ENCODE results near the gene MAPKAPK3. TPM values are rescaled to one million over a fixed set of nuclear protein-coding genes. Genes with fewer than 3 reads are reported as not detected.

Gene MAPKAPK3
- total RNA-seq, result 40.5 and 43.0 TPM in 2 replicates
- polyA plus RNA-seq, result 40.9 and 43.1 TPM in 2 replicates

DNA sequence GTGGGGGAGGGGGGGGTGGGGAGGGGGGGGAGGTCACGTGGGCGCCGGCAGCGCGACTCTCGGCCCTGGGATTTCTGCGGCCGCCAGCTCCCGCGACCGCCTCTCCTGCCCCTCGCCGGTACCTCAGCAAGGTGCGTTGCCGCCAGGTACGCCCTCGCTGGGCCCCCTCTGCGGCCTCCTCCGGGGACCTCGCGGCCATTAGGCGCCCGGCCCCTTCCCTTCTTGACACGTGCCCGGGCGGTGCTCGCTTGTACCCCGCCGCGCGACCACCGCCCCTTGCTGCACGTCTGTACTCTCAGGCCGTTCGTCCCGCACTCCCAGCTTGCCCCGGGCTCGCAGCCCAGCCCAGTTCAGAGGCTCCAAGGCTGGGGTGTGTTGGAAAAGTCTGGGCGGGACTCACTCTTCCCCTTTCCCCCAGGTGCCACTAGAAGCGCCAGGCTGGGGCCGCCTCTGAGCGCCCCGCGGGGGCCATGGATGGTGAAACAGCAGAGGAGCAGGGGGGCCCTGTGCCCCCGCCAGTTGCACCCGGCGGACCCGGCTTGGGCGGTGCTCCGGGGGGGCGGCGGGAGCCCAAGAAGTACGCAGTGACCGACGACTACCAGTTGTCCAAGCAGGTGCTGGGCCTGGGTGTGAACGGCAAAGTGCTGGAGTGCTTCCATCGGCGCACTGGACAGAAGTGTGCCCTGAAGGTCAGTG, at the start of gene MAPKAPK3:
Gene MAPKAPK3 (plus strand): TSS at position 56 of the 696 bp plus-strand sequence. CDS start 415 bp downstream, at position 471.
- WGBS (ENCODE audit: low lambda C conversion rate, missing lambda C conversion rate), result 2% methylated on average over 42 of the region's 58 CpGs
- Histone ChIP-seq H3K4me1 (ENCODE audit: insufficient read depth) (peaks cover 26% of the 10 kb centered on the region), H3K4me2 (peak within 1 kb of the TSS; percentile 93), H3K27me3 (no peaks in the 10 kb centered on the region), H3K36me3 (replicated peaks; ENCODE audit: insufficient read depth, low read depth) (no peaks in the 10 kb centered on the region), H4K20me1 (ENCODE audit: insufficient read depth, poor library complexity, severe bottlenecking) (no peaks in the 10 kb centered on the region), H3K9me2 (replicated peaks; ENCODE audit: insufficient read depth) (no peaks in the 10 kb centered on the region), H3K4me3 (peak within 1 kb of the TSS; percentile 80), H2AFZ (peak within 1 kb of the TSS; percentile 86), H3K9me3 (ENCODE audit: low read depth) (no peaks in the 10 kb centered on the region), H3K27ac (peak within 1 kb of the TSS; percentile 98), H3K79me2 (peaks cover 35% of the 10 kb centered on the region)
- peak; percentile 83 for DNase-seq (ENCODE audit: low spot score)
- TF ChIP-seq, protein P1, sequence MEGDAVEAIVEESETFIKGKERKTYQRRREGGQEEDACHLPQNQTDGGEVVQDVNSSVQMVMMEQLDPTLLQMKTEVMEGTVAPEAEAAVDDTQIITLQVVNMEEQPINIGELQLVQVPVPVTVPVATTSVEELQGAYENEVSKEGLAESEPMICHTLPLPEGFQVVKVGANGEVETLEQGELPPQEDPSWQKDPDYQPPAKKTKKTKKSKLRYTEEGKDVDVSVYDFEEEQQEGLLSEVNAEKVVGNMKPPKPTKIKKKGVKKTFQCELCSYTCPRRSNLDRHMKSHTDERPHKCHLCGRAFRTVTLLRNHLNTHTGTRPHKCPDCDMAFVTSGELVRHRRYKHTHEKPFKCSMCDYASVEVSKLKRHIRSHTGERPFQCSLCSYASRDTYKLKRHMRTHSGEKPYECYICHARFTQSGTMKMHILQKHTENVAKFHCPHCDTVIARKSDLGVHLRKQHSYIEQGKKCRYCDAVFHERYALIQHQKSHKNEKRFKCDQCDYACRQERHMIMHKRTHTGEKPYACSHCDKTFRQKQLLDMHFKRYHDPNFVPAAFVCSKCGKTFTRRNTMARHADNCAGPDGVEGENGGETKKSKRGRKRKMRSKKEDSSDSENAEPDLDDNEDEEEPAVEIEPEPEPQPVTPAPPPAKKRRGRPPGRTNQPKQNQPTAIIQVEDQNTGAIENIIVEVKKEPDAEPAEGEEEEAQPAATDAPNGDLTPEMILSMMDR (IDR thresholded peaks at IDR 0.05; ENCODE audit: poor library complexity), result no peak
- TF ChIP-seq EZH2 (IDR thresholded peaks at IDR 0.05; ENCODE audit: borderline replicate concordance) (no peak), EZH2phosphoT487 (IDR thresholded peaks at IDR 0.05; ENCODE audit: low read depth, severe bottlenecking, unreplicated experiment) (no peak)

DNA sequence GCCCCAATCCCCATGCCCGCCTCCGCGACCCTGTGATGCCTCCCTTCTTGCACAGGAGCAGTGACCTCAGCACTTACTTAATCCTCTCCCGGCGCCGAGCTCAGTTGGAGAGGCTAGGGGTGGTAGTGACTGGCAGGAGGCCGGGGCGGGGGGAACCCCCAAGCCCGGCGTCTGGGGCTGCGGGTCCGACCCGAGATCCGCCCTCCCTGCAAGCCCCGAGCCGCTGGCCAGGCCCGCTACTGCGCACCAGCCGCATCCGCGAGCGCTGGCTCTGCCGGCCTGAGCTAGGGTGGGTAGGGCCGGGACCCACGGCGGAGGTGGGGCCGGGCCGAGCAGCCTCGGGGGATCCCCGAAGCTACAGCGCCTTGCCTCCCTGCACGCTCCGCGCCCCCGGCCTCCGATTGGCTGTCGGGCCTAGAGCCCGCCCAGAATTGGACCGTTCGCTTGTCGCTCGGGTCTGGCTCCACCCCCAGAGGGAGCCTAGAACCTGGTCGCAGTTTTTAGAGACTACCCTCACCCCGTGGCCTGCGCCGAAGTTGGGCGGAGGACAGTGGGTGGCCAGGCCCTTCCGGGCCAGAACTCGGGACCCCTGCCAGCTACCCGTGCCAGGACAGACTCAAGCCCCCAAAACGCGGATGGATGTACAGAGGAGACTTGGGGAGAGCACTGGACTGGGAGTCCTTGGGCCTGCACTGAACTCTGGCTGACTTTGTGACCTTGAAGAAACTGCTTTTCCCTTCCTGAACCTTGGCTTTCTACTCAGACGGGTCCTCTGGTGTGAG, 49.4 kb upstream of the MAPKAPK3 start, which contains the start of gene C3orf18:
Gene C3orf18 (minus strand): TSS at position 362 of the 782 bp plus-strand sequence. CDS start 2,048 bp downstream, outside the sequence.
- 6% methylated on average over 34 of the region's 53 CpGs for WGBS (ENCODE audit: low lambda C conversion rate, missing lambda C conversion rate)
- Histone ChIP-seq H3K79me2 (peaks cover 10% of the 10 kb centered on the region), H2AFZ (peak within 1 kb of the TSS; percentile 89), H3K27ac (peak within 1 kb of the TSS; percentile 97), H3K27me3 (no peaks in the 10 kb centered on the region), H3K4me3 (peak within 1 kb of the TSS; percentile 38), H3K9me3 (ENCODE audit: low read depth) (no peaks in the 10 kb centered on the region), H4K20me1 (ENCODE audit: insufficient read depth, poor library complexity, severe bottlenecking) (no peaks in the 10 kb centered on the region), H3K36me3 (replicated peaks; ENCODE audit: insufficient read depth, low read depth) (no peaks in the 10 kb centered on the region), H3K4me2 (peak within 1 kb of the TSS; percentile 84), H3K9me2 (replicated peaks; ENCODE audit: insufficient read depth) (no peaks in the 10 kb centered on the region), H3K4me1 (ENCODE audit: insufficient read depth) (peaks cover 17% of the 10 kb centered on the region)
- peak; percentile 92 for DNase-seq (ENCODE audit: low spot score)
- TF ChIP-seq EZH2phosphoT487 (IDR thresholded peaks at IDR 0.05; ENCODE audit: low read depth, severe bottlenecking, unreplicated experiment), result no peak
- TF ChIP-seq EZH2 (IDR thresholded peaks at IDR 0.05; ENCODE audit: borderline replicate concordance), result no peak
- TF ChIP-seq, protein P1 (IDR thresholded peaks at IDR 0.05; ENCODE audit: poor library complexity), result no peak

DNA sequence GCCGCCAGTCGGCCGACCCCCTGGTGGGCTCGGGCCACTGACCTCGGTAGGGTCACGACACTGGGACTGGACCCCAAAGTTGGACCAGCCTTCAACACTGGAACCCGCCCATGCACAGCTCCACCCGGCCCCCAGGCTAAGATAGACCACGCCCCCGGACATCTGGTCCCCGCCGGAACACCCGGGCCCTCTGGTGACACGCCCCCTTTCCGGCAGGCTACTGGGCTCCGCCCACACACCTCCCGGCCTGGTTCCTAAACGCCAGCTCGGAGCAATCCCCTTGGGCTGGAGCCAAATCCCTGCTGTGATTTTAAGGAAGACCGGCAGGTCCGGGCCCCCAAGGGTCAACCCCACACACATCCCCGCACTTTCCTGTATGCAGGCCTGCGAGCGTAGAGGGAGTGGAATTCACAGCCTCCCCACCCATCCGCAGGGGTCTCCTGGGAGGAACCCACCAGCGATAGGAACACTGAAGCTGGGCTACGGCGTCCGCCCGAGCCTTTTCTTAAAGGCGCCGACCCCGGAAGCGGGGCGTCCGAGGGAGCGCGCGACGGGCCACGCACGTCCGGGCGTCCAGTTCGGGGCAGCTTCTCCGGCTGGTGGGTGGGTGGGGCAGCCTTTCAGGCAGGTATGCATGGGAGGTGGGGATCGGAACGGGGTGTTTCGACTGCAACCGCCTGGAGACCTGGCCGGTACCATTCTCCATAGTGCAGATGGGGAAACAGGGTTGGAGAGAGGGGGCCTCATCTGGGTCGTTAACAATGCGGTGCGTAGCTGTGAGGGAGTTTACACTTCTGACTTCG, 47.8 kb upstream of the MAPKAPK3 start, which contains the start of gene HEMK1:
Gene HEMK1 (plus strand): TSS at position 576 of the 803 bp plus-strand sequence. CDS start 1,583 bp downstream, outside the sequence.
- peak; percentile 99 for DNase-seq (ENCODE audit: low spot score)
- H3K79me2 ChIP-seq, result peaks cover 10% of the 10 kb centered on the region
- H3K4me2 ChIP-seq, result peak within 1 kb of the TSS; percentile 84
- WGBS (ENCODE audit: low lambda C conversion rate, missing lambda C conversion rate), result under 1% methylated on average over 52 of the region's 55 CpGs
- no peaks in the 10 kb centered on the region for H3K36me3 ChIP-seq (replicated peaks; ENCODE audit: insufficient read depth, low read depth)
- peak within 1 kb of the TSS; percentile 89 for H2AFZ ChIP-seq
- peak within 1 kb of the TSS; percentile 95 for H3K4me3 ChIP-seq
- H3K27ac ChIP-seq, result peak within 1 kb of the TSS; percentile 97
- no peaks in the 10 kb centered on the region for H3K9me2 ChIP-seq (replicated peaks; ENCODE audit: insufficient read depth)
- no peaks in the 10 kb centered on the region for H3K27me3 ChIP-seq
- H3K4me1 ChIP-seq (ENCODE audit: insufficient read depth), result peaks cover 17% of the 10 kb centered on the region
- TF ChIP-seq, protein P1 (IDR thresholded peaks at IDR 0.05; ENCODE audit: poor library complexity), result no peak
- no peak for TF ChIP-seq EZH2phosphoT487 (IDR thresholded peaks at IDR 0.05; ENCODE audit: low read depth, severe bottlenecking, unreplicated experiment)
- TF ChIP-seq EZH2 (IDR thresholded peaks at IDR 0.05; ENCODE audit: borderline replicate concordance), result no peak
- H4K20me1 ChIP-seq (ENCODE audit: insufficient read depth, poor library complexity, severe bottlenecking), result no peaks in the 10 kb centered on the region
- H3K9me3 ChIP-seq (ENCODE audit: low read depth), result no peaks in the 10 kb centered on the region

All from hepatocyte (in vitro differentiated cells).